ENCODE results near the gene ABR.

ABR gene

DNA sequence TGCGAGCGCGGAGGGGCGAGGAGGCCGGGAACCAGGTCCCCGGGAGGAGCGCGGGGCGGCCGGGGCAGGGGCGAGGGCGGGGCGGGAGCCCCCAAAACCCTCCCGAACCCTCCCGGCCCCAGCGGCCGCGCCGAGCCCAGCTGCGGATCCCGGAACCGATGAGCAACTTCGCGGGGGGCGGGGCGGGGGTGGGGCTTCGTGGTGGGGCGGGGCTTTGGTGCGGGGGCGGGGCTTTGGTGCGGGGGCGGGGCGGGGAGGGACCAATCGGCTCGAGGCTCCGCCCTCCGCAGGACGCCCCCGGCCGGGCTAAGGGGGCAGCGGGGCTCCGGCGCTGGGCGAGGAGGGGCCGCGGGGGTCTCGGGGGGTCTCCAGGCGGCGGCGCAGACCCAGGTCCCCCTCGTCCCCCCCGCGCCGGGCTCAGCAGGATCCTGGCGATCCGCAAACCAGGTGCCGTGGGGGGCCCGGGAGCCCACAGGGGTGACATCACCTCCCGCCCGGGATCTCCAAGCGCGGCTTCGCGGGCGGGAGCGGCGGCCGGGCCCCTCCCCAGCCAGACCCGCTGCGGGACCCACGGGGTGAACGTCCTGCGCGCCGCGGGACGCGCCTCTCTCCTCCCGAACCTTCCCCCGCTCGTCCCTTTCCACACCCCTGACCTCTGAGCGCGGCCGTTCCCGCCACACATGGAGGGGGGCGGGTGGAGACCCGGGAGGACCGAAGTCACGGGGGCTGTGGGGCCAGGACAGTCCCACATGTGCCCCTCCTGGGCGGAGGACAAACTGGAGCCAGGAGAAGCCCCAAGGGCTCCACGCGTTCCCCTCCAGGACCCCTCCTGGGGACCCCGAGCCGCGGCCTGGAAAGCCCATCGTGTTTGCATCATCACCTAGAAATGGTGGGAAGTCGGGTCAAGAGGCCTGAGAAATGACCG is at the start of gene ABR:
Gene ABR (minus strand): TSS at position 164 of the 925 bp plus-strand sequence. CDS start 254 bp downstream, outside the sequence.
- DNase-seq (ENCODE audit: low spot score), result peak; percentile 23

DNA sequence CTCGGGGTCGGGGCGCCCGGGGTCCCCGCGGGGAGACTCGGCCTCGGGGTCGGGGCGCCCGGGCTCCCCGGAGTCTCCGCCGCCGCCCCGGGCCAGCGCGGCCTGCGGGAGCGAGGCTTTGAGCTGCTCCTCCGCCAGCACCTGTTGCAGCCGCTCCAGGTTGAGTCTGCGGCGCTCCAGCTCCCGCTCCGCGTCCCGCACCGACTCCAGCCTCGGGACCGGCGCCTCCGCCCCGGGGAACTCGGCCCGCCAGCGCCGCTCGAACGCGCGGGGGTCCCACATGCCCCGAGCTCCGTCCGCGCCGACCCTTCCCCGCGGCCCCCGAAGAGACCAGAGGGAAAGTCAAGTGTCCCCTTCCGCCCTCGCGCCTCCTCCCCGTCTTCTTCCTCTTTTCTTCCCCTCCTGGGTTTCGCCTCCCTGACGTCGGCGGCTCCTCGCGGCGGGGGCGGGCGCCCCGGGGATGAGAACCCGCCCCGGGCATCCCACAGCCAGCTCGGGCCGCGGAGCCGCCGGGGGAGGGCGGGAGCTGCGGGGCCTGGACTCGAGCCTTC is 49.6 kb upstream of the ABR start:
- peak; percentile 69 for DNase-seq (ENCODE audit: low spot score)

DNA sequence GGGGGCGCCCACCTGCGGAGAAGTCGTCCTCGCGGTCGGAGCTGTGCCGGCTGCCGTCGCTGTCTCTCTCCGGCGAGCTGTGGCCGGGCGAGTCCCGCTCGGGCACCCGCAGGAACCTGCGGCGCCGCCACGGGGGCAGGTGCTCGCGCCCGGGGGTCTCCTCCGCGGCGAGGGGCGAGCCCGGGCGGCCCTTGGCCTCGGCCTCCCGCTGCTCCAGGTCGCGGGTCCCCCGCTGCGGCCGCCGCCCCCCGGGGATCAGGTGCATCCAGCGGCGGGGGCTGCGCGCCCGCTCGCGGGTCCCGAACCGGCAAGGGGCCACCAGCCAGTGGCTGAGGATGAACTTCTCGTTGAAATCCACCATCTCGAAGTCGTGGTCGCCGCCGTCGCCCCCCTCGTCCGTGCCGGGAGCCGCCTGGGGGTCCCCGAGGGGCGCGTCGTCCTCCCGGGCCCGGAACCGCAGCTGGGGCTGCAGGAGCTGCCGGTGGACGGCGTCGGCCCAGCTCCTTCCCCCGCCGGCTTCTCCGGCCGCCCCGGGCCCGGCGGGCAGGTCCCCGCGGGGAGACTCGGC is 49.1 kb upstream of the ABR start:
- DNase-seq (ENCODE audit: low spot score), result no peak

DNA sequence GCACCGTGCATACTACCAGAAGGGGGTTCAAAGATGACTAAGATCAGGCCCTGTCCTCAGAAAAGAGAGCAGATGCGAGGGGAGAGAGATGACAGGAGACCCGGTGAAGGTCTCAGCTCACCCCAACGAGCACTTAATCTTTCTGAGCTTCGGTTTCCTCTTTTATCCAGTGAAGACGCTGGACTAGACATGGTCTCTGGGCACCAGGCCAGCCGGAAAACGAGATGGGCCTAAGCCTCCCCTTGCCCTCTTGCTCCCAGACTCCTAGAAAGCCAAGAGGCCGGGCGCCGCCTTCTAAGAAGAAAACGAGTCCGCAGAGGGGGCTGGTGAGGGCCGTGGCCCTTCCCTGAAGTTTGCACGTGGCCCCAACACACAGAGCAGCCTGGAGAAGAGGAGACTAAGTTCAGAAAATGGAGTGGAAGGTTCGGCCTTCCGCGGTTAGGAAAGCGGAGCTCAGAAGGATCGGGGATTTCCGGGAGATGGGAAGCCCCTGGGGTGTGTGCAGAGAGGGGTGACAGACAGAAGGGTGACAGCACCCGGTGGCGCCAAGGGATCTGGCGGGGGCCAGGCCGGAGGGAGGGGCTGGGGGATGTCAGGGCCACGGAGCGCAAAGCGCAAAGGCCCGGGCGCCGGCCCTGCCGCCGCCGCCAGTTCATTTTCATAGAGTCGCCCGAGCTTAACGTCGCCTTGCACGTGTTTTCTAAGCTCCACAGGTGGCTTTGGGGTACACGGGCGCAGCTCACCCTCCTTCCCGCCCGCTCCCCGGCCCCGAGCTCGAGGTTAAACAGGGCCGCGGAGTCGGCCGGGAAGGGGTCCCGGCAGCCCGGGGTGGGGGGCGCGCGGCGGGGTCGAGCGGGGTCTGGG is 48.4 kb upstream of the ABR start:
- DNase-seq (ENCODE audit: low spot score), result no peak

DNA sequence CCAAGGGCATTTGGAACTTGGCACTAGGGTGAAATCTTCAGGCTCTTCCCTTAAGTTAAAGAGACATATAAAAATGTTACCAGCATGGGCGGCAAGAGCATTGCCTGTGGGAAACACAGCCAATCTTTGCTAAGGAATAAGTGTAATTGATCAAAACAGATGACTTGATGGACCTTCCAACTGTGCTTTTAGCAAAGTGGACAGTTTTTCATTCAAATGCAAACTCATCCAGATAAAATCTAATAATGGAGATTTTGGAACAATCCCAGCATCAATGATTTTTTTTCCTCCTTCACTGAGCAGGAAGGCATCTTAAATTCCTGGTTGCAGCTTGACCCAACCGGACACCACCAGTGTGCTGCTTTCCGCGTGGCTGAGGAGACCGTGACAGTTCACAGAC is 47.6 kb upstream of the ABR start:
- DNase-seq (ENCODE audit: low spot score), result no peak

DNA sequence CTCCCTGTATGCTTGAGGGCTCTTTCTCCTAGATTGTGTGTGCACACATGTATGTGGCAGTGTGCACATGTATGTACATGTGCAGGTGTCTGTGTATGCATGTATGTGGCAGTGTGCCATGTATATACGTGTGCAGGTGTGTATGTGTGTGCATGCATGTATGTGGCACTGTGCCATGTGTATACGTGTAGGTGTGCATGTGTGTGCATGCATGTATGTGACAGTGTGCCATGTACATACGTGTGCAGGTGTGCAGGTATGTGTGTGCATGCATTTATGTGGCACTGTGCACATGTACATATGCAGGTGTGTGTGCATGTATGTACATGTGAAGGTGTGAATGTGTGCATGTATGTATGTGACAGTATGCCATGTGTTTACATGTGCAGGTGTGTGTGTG is 46.5 kb upstream of the ABR start:
- no peak for DNase-seq (ENCODE audit: low spot score)

DNA sequence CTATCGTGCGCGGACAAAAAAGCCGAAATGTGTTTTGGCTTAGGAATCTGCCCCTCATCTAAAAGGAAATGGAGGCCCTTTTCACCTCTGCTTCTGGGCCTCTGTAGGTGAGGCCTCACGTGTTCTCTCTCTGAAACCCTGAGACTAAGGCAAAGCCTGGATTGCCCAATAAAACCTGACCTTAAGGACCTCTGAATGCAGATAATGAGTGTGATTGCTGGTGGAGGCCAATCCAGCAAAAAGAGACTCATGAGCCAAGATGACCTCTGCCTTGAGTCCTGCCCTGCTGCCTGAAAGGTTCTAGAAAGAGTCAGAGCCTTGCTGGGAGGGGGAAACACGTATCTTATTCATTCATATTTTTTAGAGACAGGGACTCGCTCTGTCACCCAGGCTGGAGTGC is 44.5 kb upstream of the ABR start:
- DNase-seq (ENCODE audit: low spot score), result no peak

DNA sequence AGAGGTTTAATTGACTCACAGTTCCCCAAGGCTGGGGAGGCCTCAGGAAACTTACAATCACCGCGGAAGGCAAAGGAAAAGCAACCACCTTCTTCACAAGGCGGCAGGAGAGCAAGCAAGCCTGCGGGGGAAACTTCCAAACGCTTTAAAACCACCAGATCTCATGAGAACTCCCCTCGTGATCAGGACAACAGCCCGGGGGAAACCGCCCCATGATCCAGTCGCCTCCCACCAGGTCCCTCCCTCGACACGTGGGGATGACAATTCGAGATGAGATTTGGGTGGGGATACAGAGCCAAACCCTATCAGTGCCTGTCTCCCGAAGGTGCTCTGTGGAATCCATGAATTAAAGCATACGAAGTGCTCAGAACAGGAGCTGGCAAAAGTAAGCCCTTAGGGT is 43.9 kb upstream of the ABR start:
- DNase-seq (ENCODE audit: low spot score), result no peak

DNA sequence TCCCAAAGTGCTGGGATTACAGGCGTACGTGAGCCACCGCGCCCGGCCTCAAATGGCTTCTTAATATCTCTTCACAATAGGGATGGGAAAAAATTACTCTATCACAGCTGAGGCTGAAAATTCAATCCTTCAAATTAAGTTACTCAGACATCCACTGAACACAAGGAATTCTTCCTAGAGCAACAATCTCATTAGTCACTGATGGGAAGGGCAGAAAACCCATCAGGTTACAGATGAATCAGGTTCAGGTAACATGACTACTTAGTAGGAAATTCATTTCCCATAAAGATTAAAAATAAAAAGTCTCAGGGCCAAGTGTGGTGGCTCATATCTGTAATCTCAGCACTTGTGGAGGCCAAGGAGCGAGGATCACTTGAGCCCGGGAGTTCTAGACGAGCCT is 42.5 kb upstream of the ABR start:
- DNase-seq (ENCODE audit: low spot score), result peak; percentile 25

DNA sequence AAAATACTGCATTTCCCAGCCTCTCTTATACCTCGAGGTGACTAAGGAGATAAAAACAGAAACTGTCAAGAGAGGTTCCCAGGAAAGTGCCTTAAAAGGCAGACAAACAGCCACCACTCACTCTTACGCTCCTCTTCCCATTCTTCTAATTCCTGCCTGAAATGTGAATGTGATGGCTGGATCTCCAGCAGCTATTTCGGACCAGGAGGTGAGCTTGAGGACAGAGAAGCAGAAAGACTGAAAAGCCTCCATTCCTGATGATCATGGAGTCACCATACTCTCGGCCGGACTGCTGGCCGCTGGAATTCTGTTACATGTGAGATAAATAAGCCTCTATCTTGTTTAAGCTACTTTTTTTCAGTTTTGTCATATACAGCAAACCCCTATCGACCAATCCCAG is 41.4 kb upstream of the ABR start:
- no peak for DNase-seq (ENCODE audit: low spot score)

DNA sequence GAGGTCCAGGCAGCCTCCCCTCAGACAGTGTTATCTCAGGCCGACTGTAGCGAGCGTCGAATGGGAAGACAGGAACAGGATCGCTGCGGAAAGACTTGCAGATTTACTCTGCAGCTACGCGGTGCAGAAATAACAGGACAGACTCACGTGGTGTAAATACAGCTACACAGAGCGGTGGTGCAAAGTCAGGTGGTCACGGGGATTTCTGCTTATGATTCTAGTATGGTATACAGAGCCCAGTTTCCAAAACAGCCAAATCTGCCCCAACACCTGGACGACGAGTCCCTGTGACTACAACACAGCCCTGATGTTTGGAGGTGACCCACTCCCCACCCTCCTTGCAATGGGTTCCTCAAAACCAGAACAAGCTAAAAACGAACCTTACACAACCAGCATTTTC is 40.6 kb upstream of the ABR start:
- no peak for DNase-seq (ENCODE audit: low spot score)

DNA sequence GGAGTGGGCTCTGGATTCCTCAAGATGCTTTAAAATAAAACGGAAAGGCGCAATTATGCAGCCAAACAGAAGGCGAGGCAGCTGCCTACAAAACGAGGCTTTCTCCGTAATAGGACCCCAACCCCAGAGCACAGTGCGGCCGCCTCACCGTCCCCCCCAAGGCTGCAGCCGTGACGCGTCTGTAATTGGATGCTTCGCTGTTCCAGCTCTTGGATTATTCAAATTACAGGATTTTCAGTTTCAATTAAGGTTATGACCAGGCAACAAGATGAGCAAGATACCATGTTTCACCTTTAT is 37.3 kb upstream of the ABR start:
- no peak for DNase-seq (ENCODE audit: low spot score)

DNA sequence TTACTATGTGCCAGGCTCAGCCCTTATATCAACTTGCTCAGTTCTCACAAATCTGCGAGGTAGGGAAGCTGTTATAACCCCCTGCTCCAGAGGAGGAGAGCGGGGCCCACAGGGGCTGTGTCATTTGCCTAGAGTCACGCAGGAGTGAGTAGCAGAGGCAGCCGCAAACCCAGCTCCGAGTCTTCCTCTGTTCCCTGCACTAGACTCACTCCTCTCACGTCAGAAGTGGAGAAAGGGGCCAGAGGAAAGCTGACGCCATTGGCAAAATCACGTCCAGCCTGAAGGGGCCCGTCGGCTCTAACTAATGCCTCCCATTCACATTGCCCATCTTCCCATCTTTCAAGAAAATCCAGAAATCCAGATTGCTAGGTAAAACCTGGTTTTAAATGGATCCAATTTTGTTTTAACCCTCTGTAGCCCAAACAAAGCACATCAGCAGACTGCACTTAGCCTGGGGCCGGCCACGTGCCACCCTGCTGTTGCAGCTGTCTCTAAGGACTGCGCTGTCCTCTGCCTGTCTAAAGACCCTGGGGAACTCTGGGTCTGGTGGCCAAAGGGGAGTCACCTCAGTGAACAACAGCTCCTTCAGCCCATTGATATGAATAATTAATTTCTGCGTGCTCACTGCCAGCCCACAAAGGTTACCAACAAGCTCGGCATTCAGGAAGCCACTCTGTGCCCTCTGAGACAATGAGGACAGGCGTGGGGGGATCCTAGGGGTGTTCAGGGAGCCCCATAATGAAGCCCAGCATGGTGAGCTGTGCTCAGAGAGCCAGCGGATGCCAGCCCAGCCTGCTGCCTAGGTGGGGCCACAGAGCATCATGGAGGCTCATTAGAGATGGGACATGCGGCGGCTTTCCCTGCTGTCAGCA is 36.7 kb upstream of the ABR start:
- DNase-seq (ENCODE audit: low spot score), result no peak

DNA sequence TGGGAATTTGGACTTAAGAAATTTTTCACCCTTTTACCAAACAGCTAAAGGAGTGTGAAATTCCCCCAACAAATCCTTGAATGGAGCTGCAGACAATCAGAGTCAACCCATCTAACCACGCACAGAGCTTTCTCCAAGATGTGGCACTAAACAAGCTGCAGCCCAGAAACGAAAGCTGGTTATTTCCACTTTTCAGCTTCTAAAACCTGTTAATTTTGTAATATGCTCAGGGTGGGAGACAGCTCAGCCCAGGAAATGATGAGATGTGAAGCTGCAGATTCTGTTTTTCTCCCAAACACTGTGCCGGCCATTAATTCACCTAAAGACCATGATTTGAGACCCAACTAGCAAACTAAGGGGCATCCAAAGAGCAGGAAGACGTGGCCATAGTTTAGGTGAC is 33.2 kb upstream of the ABR start:
- no peak for DNase-seq (ENCODE audit: low spot score)

DNA sequence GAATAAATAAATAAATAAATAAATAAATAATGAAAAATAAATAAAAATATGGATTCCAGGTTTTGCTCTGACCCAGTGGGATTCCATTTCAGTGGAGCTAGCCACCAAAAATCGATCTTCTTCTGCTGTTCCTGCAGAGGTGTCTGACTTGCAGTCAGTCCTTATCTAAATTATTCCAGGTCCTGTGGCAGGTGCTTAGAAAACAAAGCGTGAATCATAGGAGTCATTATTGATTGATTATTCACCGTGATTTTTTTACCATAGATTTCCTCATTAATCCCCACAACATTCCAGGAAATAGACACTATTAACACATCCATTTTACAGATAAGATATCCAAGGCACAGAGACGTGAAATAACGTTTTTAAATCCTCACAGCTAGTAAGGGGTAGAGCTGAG is 31.5 kb upstream of the ABR start:
- no peak for DNase-seq (ENCODE audit: low spot score)

DNA sequence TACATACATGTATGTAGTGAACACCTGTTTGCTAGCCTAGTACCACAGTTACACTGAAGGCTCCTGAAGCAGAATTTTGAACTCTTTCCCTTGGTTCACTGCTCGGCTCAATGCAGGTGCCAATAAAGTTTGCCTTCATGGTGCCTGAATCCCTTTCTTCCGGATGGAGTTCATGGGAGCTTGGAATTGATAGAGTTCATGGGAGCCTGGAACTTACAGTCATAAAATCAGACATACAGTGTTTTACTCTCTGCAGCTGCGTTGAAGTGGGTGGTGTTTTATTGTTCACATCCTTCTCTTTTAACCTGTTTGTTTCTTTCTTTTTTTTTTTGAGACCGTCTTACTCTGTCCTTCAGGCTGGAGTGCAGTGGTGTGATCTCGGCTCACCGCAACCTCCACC is 29.2 kb upstream of the ABR start:
- DNase-seq (ENCODE audit: low spot score), result no peak

DNA sequence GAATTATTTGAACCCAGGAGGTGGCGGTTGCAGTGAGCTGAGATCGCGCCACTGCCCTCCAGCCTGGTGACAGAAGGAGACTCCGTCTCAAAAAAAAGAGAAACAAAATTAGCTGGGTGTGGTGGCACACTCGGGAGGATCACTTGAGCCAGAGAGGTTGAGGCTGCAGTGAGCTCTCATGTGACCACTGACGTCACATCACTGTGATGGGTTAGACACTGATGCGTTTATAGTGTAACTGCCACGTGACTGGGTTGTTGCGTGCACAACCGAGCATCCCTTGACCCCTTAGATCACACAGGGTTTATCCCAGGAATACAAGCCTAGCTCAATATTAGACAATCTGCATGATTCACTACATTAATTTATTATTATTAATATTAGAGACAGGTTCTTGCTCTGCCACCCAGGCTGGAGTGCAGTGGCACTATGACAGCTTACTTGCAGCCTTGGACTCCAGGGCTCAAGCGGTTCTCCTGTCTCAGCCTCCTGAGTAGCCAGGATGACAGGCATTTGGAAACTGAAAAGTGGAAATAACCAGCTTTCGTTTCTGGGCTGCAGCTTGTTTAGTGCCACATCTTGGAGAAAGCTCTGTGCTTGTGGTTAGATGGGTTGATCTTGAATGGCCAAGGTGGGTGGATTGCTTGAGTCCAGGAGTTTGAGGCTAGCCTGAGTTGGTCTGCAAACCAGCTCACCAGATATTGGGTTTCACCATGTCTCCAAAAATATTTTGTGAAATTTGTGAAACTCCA is 26.4 kb upstream of the ABR start:
- no peak for DNase-seq (ENCODE audit: low spot score)

DNA sequence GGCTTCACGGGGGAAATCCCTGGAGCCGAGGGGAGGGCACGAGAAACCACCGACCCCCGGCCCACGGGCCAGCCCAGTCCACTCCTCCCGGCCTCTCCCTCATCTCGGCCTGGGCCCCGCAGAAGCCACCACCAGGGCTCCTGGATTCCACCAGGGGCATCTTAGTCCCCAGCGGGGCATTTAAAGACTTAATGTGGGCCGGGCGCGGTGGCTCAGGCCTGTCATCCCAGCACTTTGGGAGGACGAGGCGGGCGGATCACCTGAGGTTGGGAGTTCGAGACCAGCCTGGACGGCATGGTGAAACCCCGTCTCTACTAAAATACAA is 24.1 kb upstream of the ABR start:
- DNase-seq (ENCODE audit: low spot score), result no peak

DNA sequence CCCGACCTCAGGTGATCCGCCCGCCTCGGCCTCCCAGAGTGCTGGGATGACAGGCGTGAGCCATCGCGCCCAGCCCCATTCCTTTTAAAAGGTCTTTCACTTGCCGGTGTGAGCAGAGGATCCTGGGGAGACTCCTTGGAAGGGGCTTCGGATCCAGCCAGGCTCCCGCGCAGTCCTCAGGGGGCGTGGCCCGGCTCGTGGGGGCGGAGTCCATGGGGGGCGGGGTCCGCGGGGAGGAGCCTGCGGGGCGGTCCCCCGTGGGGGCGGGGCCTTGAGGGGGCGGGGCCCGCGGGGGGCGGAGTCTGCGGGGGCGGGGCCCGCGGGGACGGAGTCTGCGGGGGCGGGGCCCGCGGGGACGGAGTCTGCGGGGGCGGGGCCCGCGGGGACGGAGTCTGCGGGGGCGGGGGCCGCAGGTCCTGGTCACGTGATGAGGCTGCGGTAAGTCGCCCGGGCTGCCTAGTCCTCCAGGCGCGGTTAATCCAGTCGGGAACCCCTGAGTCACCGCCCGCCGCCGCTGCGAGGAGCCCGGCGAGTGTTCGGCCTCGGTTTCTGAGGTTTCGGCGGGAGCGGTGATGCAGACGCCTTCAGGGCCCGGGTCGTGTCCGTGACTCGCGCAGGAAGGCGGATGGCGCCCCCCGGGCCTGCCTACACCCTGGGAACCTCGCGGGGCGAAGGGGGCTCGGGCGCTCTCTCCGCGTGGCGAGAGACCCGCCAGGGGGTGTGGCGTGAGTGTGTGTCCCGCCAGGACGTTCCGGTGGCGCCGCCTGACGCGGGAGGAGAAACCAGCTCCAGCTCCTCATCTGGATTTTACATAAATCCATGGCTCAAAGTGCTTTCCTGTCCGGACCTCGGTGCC is 23.6 kb upstream of the ABR start:
- DNase-seq (ENCODE audit: low spot score), result no peak

DNA sequence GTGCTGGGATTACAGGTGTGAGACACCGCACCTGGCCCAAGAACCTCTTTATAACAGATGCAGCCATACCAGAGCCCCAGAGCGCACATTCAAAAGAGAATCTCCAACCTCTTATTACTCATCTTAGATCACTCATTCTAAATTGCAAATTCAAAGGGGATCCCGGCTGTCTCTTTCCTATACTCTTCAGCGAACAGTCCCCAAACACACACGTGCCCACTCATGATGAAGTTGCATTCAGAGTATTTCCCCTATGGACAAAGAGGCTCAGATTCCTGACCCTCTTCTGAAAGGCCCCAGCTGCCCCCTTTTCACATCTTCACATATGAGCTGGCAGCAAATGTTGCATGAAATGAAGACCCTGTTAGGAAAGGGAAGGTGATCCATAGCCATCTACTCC is 22.5 kb upstream of the ABR start:
- DNase-seq (ENCODE audit: low spot score), result no peak
